DND-41 (cell line): Measurements from ENCODE around the gene TFAP2B.

Experiments
- EZH2 ChIP-seq: IDR thresholded peaks from 3 replicates; pipeline ENCODE4 v1.6.1; 2012; ENCODE audit warnings: borderline replicate concordance, low read depth, mild to moderate bottlenecking, moderate library complexity, low read length, inconsistent platforms; ENCODE audit not compliant: severe bottlenecking
- TF ChIP-seq, protein P1 (sequence below): IDR thresholded peaks from 2 replicates; pipeline ENCODE4 v1.5.1; 2012; ENCODE audit warnings: borderline replicate concordance, low read length, moderate library complexity, mild to moderate bottlenecking; ENCODE audit not compliant: poor library complexity, severe bottlenecking; ENCODE audit errors: extremely low read depth

GRCh38 chr6:50840811-50841192 lies 22.1 kb downstream of the TFAP2B start:
- TF ChIP-seq, protein P1, sequence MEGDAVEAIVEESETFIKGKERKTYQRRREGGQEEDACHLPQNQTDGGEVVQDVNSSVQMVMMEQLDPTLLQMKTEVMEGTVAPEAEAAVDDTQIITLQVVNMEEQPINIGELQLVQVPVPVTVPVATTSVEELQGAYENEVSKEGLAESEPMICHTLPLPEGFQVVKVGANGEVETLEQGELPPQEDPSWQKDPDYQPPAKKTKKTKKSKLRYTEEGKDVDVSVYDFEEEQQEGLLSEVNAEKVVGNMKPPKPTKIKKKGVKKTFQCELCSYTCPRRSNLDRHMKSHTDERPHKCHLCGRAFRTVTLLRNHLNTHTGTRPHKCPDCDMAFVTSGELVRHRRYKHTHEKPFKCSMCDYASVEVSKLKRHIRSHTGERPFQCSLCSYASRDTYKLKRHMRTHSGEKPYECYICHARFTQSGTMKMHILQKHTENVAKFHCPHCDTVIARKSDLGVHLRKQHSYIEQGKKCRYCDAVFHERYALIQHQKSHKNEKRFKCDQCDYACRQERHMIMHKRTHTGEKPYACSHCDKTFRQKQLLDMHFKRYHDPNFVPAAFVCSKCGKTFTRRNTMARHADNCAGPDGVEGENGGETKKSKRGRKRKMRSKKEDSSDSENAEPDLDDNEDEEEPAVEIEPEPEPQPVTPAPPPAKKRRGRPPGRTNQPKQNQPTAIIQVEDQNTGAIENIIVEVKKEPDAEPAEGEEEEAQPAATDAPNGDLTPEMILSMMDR: no peak
- TF ChIP-seq EZH2: no peak
